Measurements from ENCODE around the gene RCCD1. TPM values are rescaled to one million over a fixed set of nuclear protein-coding genes. Genes with fewer than 3 reads are reported as not detected.

Gene RCCD1
- total and polyA plus RNA-seq, 9 of the 15 experiments (the other 6 are each of a cell fraction or from before 2014, with no cell fraction given) = 11.1 to 51.4 (median 24.7) TPM

GRCh38 chr15:90905306-90906180, 49.1 kb upstream of the RCCD1 start (continued):
- no peak for TF ChIP-seq NCOA2 (IDR thresholded peaks at IDR 0.05; ENCODE audit: partially characterized antibody in 2 of 2)
- TF ChIP-seq U2AF2 (optimal IDR thresholded peaks at IDR 0.05; ENCODE audit: low read depth, low read length) = no peak
- TF ChIP-seq TFAP4 (CRISPR knock-in tag; IDR thresholded peaks at IDR 0.05; ENCODE audit: borderline replicate concordance) = no peak
- TF ChIP-seq MEF2D (tag; conservative IDR thresholded peaks at IDR 0.05; ENCODE audit: low read depth) = no peak
- TF ChIP-seq, protein P1, sequence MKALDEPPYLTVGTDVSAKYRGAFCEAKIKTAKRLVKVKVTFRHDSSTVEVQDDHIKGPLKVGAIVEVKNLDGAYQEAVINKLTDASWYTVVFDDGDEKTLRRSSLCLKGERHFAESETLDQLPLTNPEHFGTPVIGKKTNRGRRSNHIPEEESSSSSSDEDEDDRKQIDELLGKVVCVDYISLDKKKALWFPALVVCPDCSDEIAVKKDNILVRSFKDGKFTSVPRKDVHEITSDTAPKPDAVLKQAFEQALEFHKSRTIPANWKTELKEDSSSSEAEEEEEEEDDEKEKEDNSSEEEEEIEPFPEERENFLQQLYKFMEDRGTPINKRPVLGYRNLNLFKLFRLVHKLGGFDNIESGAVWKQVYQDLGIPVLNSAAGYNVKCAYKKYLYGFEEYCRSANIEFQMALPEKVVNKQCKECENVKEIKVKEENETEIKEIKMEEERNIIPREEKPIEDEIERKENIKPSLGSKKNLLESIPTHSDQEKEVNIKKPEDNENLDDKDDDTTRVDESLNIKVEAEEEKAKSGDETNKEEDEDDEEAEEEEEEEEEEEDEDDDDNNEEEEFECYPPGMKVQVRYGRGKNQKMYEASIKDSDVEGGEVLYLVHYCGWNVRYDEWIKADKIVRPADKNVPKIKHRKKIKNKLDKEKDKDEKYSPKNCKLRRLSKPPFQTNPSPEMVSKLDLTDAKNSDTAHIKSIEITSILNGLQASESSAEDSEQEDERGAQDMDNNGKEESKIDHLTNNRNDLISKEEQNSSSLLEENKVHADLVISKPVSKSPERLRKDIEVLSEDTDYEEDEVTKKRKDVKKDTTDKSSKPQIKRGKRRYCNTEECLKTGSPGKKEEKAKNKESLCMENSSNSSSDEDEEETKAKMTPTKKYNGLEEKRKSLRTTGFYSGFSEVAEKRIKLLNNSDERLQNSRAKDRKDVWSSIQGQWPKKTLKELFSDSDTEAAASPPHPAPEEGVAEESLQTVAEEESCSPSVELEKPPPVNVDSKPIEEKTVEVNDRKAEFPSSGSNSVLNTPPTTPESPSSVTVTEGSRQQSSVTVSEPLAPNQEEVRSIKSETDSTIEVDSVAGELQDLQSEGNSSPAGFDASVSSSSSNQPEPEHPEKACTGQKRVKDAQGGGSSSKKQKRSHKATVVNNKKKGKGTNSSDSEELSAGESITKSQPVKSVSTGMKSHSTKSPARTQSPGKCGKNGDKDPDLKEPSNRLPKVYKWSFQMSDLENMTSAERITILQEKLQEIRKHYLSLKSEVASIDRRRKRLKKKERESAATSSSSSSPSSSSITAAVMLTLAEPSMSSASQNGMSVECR (CRISPR knock-in tag; IDR thresholded peaks at IDR 0.05) = 0 out of 2 replicates have a peak, but pooled peaks have one; percentile 8
- no peak for TF ChIP-seq TGIF2 (CRISPR knock-in tag; IDR thresholded peaks at IDR 0.05)
- no peak for TF ChIP-seq ASH1L (IDR thresholded peaks at IDR 0.05; ENCODE audit: borderline replicate concordance, low read depth, partially characterized antibody)
- 0 out of 2 replicates have a peak, but pooled peaks have one; percentile 41 for TF ChIP-seq POLR2G (IDR thresholded peaks at IDR 0.05; ENCODE audit: low read depth, low read length)
- TF ChIP-seq L3MBTL2 (IDR thresholded peaks at IDR 0.05) = no peak
- TF ChIP-seq KAT2B (IDR thresholded peaks at IDR 0.05; ENCODE audit: low read depth, low read length) = no peak
- no peak for TF ChIP-seq PCBP1 (IDR thresholded peaks at IDR 0.05; ENCODE audit: low read depth, low read length, poor library complexity, severe bottlenecking)
- TF ChIP-seq, protein P2, sequence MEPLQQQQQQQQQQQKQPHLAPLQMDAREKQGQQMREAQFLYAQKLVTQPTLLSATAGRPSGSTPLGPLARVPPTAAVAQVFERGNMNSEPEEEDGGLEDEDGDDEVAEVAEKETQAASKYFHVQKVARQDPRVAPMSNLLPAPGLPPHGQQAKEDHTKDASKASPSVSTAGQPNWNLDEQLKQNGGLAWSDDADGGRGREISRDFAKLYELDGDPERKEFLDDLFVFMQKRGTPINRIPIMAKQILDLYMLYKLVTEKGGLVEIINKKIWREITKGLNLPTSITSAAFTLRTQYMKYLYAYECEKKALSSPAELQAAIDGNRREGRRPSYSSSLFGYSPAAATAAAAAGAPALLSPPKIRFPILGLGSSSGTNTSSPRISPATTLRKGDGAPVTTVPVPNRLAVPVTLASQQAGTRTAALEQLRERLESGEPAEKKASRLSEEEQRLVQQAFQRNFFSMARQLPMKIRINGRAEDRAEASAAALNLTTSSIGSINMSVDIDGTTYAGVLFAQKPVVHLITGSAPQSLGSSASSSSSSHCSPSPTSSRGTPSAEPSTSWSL (CRISPR knock-in tag; IDR thresholded peaks at IDR 0.05; ENCODE audit: borderline replicate concordance) = no peak
- no peak for TF ChIP-seq ZBTB7A (IDR thresholded peaks at IDR 0.05; ENCODE audit: borderline replicate concordance, control insufficient read depth, low read depth, low read length)
- no peak for TF ChIP-seq MIER1 (IDR thresholded peaks at IDR 0.05; ENCODE audit: low read depth)
- TF ChIP-seq EWSR1 (IDR thresholded peaks at IDR 0.05; ENCODE audit: borderline replicate concordance, low read depth, partially characterized antibody) = no peak
- TF ChIP-seq, protein P3, sequence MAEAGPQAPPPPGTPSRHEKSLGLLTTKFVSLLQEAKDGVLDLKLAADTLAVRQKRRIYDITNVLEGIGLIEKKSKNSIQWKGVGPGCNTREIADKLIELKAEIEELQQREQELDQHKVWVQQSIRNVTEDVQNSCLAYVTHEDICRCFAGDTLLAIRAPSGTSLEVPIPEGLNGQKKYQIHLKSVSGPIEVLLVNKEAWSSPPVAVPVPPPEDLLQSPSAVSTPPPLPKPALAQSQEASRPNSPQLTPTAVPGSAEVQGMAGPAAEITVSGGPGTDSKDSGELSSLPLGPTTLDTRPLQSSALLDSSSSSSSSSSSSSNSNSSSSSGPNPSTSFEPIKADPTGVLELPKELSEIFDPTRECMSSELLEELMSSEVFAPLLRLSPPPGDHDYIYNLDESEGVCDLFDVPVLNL (CRISPR knock-in tag; IDR thresholded peaks at IDR 0.05; ENCODE audit: low read depth) = no peak
- TF ChIP-seq ZFP36 (IDR thresholded peaks at IDR 0.05; ENCODE audit: low read depth, low read length, partially characterized antibody) = no peak
- 0 out of 2 replicates have a peak, but pooled peaks have one; percentile 19 for TF ChIP-seq POLR2AphosphoS5 (IDR thresholded peaks at IDR 0.05; ENCODE audit: control insufficient read depth, insufficient read depth, low read depth, low read length)

All from K562 (cell line).